Measurements from ENCODE around the gene CLMN. TPM values are rescaled to one million over a fixed set of nuclear protein-coding genes. Genes with fewer than 3 reads are reported as not detected.
"Not testable (repeated sequence)": the region's sequence is repeated elsewhere in the genome, so short reads cannot be mapped to it uniquely, and the experiment has no call there.

Gene CLMN
- total RNA-seq, 1 donor from 2014 or later: 9.6 TPM

GRCh38 chr14:95210699-95211098 is 109.0 kb downstream of the CLMN start:
- TF ChIP-seq CTCF (conservative IDR thresholded peaks at IDR 0.05; ENCODE audit: low read depth, low read length): no peak
- no peak for DNase-seq (ENCODE audit: low read depth)
- no peak overlapping the region for H3K4me3 ChIP-seq (ENCODE audit: low read depth, low read length)

DNA sequence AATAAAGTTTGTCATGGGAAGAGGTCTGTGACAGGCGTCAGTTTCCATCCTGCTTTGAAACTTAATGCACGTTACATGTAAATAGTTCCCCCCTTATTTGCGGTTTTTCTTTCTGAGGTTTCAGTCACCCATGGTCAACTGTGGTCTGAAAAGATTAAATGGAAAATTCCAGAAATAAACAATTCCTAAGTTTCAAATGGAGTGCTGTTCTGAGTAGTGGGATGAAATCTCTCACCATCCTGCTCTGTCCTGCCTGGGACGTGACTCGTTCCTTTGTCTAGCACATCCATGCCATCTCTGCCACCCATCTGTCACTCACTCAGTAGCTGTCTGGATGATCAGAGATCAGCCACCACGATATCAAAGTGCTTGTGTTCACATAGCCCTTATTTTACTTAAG is 111.1 kb downstream of the CLMN start:
- H3K4me3 ChIP-seq (ENCODE audit: low read depth, low read length): no peak overlapping the region
- no peak for DNase-seq (ENCODE audit: low read depth)

GRCh38 chr14:95207475-95208233 is 112.1 kb downstream of the CLMN start:
- TF ChIP-seq CTCF (conservative IDR thresholded peaks at IDR 0.05; ENCODE audit: low read depth, low read length): no peak
- H3K4me3 ChIP-seq (ENCODE audit: low read depth, low read length): no peak overlapping the region
- DNase-seq (ENCODE audit: low read depth): no peak

More for the DNA sequence above, 111.1 kb downstream of the CLMN start:
- no peak for TF ChIP-seq CTCF (conservative IDR thresholded peaks at IDR 0.05; ENCODE audit: low read depth, low read length)

GRCh38 chr14:95206534-95206933 is 113.2 kb downstream of the CLMN start:
- no peak for DNase-seq (ENCODE audit: low read depth)
- H3K4me3 ChIP-seq (ENCODE audit: low read depth, low read length): no peak overlapping the region
- TF ChIP-seq CTCF (conservative IDR thresholded peaks at IDR 0.05; ENCODE audit: low read depth, low read length): no peak

GRCh38 chr14:95204705-95205104 is 115.0 kb downstream of the CLMN start:
- no peak overlapping the region for H3K4me3 ChIP-seq (ENCODE audit: low read depth, low read length)
- no peak for TF ChIP-seq CTCF (conservative IDR thresholded peaks at IDR 0.05; ENCODE audit: low read depth, low read length)
- no peak for DNase-seq (ENCODE audit: low read depth)

GRCh38 chr14:95201745-95202144 is 118.0 kb downstream of the CLMN start:
- DNase-seq (ENCODE audit: low read depth); H3K4me3 ChIP-seq (ENCODE audit: low read depth, low read length): not testable (repeated sequence)

DNA sequence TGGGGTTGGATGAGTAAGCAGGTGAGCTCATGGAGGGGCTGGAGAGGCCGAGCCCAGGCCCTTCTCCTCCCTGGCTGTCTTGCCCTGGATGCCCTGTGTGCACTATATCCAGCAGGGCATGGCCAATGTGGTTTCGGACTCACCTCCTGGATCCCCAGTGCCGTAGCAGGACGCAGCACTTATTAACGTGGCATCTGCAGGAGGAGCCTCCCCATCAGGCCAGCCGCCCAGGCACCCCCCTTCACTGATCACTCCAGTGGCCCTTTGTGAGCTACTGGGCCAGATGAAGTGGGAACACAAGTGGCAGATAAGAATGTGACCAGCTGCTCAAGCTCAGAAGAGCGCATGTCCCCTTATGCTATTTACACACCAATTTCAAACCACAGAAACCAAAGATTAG is 119.3 kb downstream of the CLMN start:
- no peak for TF ChIP-seq CTCF (conservative IDR thresholded peaks at IDR 0.05; ENCODE audit: low read depth, low read length)
- no peak overlapping the region for H3K4me3 ChIP-seq (ENCODE audit: low read depth, low read length)
- DNase-seq (ENCODE audit: low read depth): no peak
